ENCODE measurements around the gene PNPLA7.

DNA sequence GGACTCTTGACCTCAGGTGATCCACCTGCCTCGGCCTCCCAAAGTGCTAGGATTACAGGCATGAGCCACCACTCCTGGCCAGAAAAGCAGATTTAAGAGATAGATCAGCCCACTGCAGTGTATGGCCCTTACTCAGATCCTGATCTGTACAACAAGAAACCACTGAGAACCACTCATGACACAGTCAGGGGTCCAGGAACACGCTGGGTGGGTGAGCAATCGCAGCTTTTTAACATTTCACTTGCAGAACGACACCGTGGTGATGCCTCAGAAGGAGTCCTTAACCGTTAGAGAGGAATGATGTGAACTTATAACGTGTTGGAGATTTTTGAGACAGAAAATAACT is 45.8 kb downstream of the PNPLA7 start:
- TF ChIP-seq SP1 (IDR thresholded peaks at IDR 0.05) (no peak), L3MBTL2 (conservative IDR thresholded peaks at IDR 0.05) (no peak), FOXK2 (IDR thresholded peaks at IDR 0.05) (no peak), BHLHE40 (IDR thresholded peaks at IDR 0.05; ENCODE audit: borderline replicate concordance) (no peak), TARDBP (IDR thresholded peaks at IDR 0.05) (no peak), CTBP1 (IDR thresholded peaks at IDR 0.05; ENCODE audit: borderline replicate concordance) (no peak), SUZ12 (IDR thresholded peaks at IDR 0.05) (no peak), ZNF384 (IDR thresholded peaks at IDR 0.05) (no peak), HDGF (IDR thresholded peaks at IDR 0.05; ENCODE audit: borderline replicate concordance) (no peak), FOXA1 (IDR thresholded peaks at IDR 0.05) (no peak), ELF4 (IDR thresholded peaks at IDR 0.05) (no peak)
- TF ChIP-seq, protein P1, sequence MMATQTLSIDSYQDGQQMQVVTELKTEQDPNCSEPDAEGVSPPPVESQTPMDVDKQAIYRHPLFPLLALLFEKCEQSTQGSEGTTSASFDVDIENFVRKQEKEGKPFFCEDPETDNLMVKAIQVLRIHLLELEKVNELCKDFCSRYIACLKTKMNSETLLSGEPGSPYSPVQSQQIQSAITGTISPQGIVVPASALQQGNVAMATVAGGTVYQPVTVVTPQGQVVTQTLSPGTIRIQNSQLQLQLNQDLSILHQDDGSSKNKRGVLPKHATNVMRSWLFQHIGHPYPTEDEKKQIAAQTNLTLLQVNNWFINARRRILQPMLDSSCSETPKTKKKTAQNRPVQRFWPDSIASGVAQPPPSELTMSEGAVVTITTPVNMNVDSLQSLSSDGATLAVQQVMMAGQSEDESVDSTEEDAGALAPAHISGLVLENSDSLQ (IDR thresholded peaks at IDR 0.05), result no peak

Data from HEK293T (cell line).